HL-60 (cell line): ENCODE measurements around the gene P2RY11.

ENCODE experiments used
- DNase-seq, 2 experiments: peaks; one replicate each; pipeline ENCODE4 v3.0.0-alpha.2; 2010 to 2020; ENCODE audit warnings: low read depth in 1 of 2, low spot score in 1 of 2
- H3K27ac ChIP-seq: fragments of 250-450 bp; sonication (Bioruptor Pico); replicated peaks from 2 replicates; pipeline ENCODE4 v1.5.1; 2020; ENCODE audit warnings: mild to moderate bottlenecking, moderate library complexity
- H3K27me3 ChIP-seq: fragments of 250-450 bp; sonication (Bioruptor Pico); 2 replicates; pipeline ENCODE4 v1.5.1; 2021; ENCODE audit warnings: mild to moderate bottlenecking, moderate library complexity; ENCODE audit not compliant: insufficient read depth, poor library complexity, severe bottlenecking
- H3K4me3 ChIP-seq: replicated peaks from 2 replicates; pipeline ENCODE4 v1.5.1; 2011; ENCODE audit warnings: mild to moderate bottlenecking, control low read depth, low read length; ENCODE audit not compliant: insufficient read depth
- GABPA ChIP-seq: IDR thresholded peaks from 2 replicates; pipeline ENCODE4 v1.6.1; 2012; ENCODE audit warnings: low read depth
- POLR2AphosphoS5 ChIP-seq: IDR thresholded peaks from 2 replicates; pipeline ENCODE4 v1.6.1; 2012; ENCODE audit warnings: low read depth
- SPI1 ChIP-seq: IDR thresholded peaks from 2 replicates; pipeline ENCODE4 v1.6.1; 2012; ENCODE audit warnings: low read depth, mild to moderate bottlenecking, borderline replicate concordance
- TF ChIP-seq, protein P1 (sequence below): IDR thresholded peaks from one replicate; pipeline ENCODE4 v1.5.1; 2011; ENCODE audit warnings: low read length, control low read depth, inconsistent platforms; ENCODE audit not compliant: insufficient read depth
- TF ChIP-seq, protein P2 (sequence below): IDR thresholded peaks from 2 replicates; pipeline ENCODE4 v1.6.1; 2012; ENCODE audit warnings: low read depth; ENCODE audit not compliant: insufficient replicate concordance

The P2RY11 gene

DNA sequence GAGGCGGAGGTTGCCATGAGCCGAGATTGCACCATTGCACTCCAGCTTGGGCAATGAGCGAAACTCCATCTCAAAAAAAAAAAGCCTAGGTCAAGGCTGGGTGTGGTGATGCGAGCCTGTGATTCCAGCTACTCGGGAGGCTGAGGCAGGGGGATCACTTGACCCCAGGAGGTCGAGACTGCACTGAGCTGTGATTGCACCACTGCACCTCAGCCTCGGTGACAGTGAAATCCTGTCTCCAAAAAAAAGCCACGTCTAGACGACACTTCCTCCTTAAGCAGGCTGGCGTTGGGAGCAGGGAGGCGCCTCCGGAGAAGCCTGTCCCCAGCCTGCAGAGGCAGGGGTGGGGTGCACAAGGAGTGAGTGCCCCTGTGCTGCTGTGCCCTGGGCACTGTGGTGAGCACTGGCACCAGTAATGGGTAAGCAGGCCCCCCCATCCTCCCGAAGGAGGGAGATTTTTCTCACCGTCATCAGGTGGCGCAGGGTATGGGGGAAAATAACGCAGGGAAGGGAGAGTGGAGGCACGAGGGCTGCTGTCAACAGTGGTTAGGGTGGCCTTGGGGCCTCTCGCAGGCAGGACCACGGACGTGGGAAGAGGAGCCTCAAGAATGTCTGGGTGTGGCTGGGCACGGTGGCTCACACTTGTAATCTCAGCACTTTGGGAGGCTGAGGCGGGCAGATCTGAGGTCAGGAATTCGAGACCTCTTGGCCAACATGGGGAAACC, 706 bp downstream of the P2RY11 start:
- Histone ChIP-seq H3K4me3 (no peak overlapping the region), H3K27me3 (no peaks in the 10 kb centered on the region), H3K27ac (peak overlapping the region; percentile 89)
- TF ChIP-seq, protein P1, sequence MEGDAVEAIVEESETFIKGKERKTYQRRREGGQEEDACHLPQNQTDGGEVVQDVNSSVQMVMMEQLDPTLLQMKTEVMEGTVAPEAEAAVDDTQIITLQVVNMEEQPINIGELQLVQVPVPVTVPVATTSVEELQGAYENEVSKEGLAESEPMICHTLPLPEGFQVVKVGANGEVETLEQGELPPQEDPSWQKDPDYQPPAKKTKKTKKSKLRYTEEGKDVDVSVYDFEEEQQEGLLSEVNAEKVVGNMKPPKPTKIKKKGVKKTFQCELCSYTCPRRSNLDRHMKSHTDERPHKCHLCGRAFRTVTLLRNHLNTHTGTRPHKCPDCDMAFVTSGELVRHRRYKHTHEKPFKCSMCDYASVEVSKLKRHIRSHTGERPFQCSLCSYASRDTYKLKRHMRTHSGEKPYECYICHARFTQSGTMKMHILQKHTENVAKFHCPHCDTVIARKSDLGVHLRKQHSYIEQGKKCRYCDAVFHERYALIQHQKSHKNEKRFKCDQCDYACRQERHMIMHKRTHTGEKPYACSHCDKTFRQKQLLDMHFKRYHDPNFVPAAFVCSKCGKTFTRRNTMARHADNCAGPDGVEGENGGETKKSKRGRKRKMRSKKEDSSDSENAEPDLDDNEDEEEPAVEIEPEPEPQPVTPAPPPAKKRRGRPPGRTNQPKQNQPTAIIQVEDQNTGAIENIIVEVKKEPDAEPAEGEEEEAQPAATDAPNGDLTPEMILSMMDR, result no peak
- TF ChIP-seq POLR2AphosphoS5, result peak; percentile 96
- peak; percentile 81; the same call in 1 of the 2 replicates for TF ChIP-seq SPI1
- TF ChIP-seq GABPA, result no peak
- TF ChIP-seq, protein P2, sequence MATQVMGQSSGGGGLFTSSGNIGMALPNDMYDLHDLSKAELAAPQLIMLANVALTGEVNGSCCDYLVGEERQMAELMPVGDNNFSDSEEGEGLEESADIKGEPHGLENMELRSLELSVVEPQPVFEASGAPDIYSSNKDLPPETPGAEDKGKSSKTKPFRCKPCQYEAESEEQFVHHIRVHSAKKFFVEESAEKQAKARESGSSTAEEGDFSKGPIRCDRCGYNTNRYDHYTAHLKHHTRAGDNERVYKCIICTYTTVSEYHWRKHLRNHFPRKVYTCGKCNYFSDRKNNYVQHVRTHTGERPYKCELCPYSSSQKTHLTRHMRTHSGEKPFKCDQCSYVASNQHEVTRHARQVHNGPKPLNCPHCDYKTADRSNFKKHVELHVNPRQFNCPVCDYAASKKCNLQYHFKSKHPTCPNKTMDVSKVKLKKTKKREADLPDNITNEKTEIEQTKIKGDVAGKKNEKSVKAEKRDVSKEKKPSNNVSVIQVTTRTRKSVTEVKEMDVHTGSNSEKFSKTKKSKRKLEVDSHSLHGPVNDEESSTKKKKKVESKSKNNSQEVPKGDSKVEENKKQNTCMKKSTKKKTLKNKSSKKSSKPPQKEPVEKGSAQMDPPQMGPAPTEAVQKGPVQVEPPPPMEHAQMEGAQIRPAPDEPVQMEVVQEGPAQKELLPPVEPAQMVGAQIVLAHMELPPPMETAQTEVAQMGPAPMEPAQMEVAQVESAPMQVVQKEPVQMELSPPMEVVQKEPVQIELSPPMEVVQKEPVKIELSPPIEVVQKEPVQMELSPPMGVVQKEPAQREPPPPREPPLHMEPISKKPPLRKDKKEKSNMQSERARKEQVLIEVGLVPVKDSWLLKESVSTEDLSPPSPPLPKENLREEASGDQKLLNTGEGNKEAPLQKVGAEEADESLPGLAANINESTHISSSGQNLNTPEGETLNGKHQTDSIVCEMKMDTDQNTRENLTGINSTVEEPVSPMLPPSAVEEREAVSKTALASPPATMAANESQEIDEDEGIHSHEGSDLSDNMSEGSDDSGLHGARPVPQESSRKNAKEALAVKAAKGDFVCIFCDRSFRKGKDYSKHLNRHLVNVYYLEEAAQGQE, result peak; percentile 26
- peak in 1 of 2 experiments; percentile 84 for DNase-seq

DNA sequence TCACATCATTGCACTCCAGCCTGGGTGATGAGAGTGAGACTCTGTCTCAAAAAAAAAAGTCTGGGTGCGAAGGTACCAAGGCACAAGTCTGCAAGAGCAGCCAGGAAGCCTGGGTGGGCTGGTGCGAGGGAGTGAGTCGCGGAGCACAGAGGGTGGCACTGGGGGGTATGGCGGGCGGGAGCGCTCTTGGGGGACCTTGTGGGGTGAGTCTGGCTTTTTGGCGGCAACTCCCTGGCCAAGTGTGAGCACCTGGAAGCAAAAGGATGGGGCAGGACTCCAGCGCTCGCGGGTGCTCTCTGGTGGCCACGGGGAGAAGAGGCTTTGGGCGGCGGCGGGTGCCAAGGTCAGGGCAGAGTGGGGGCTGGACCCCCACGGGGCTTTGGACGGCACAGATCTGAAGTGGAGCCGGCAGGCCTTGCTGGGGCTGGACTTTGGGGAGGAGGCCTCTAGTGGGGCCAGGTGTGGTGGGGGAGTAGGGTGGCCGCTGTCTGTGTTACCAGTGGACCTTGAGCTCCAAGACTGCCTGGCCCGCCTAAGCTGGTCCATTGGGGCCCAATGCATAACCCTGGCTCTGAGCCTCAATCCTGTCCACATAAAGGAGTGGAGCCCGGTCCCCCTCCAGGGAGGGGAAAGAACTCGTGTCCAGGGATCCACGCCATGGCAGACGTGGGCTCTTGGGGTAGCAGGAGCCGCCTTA, 1.6 kb downstream of the P2RY11 start:
- H3K27me3 ChIP-seq, result no peaks in the 10 kb centered on the region
- no peak overlapping the region for H3K4me3 ChIP-seq
- H3K27ac ChIP-seq, result peak overlapping the region; percentile 89
- peak in 1 of 2 experiments; percentile 81 for DNase-seq
- TF ChIP-seq, protein P1, result peak; percentile 39
- TF ChIP-seq, protein P2, result no peak
- TF ChIP-seq GABPA (no peak), SPI1 (no peak), POLR2AphosphoS5 (peak; percentile 62)

DNA sequence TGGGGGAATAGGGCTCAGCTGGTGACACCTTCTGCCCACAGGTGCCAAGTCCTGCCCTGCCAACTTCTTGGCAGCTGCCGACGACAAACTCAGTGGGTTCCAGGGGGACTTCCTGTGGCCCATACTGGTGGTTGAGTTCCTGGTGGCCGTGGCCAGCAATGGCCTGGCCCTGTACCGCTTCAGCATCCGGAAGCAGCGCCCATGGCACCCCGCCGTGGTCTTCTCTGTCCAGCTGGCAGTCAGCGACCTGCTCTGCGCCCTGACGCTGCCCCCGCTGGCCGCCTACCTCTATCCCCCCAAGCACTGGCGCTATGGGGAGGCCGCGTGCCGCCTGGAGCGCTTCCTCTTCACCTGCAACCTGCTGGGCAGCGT, 2.1 kb downstream of the P2RY11 start:
- Histone ChIP-seq H3K27ac (peak overlapping the region; percentile 89), H3K27me3 (no peaks in the 10 kb centered on the region), H3K4me3 (no peak overlapping the region)
- DNase-seq, result no peak
- TF ChIP-seq SPI1, result no peak
- TF ChIP-seq, protein P1, result no peak
- peak; percentile 35 for TF ChIP-seq POLR2AphosphoS5
- no peak for TF ChIP-seq GABPA
- TF ChIP-seq, protein P2, result no peak
